ENCODE data around the gene LSMEM2. TPM values are rescaled to one million over a fixed set of nuclear protein-coding genes. Genes with fewer than 3 reads are reported as not detected.

LSMEM2 gene
- total and polyA plus RNA-seq, 9 of the 15 experiments (the other 6 are each of a cell fraction or from before 2014, with no cell fraction given): not detected

- TF ChIP-seq GABPB1 (CRISPR knock-in tag; IDR thresholded peaks at IDR 0.05): no peak
- TF ChIP-seq HMG20B (CRISPR knock-in tag; IDR thresholded peaks at IDR 0.05): no peak
- no peak for TF ChIP-seq STAT5B (CRISPR knock-in tag; IDR thresholded peaks at IDR 0.05)
- TF ChIP-seq BRCA1 (IDR thresholded peaks at IDR 0.05): no peak
- TF ChIP-seq BRCA1 (CRISPR knock-in tag; IDR thresholded peaks at IDR 0.05): no peak
- no peak for TF ChIP-seq KLF1 (tag; IDR thresholded peaks at IDR 0.05)
- TF ChIP-seq ATF6 (CRISPR knock-in tag; IDR thresholded peaks at IDR 0.05): no peak
- TF ChIP-seq ZNF512 (tag; IDR thresholded peaks at IDR 0.05): no peak
- TF ChIP-seq KAT7 (CRISPR knock-in tag; IDR thresholded peaks at IDR 0.05; ENCODE audit: borderline replicate concordance): no peak
- TF ChIP-seq FUS (optimal IDR thresholded peaks at IDR 0.05; ENCODE audit: low read depth, low read length): no peak
- no peak for TF ChIP-seq ZNF12 (CRISPR knock-in tag; IDR thresholded peaks at IDR 0.05)
- no peak for TF ChIP-seq ZNF280A (IDR thresholded peaks at IDR 0.05; ENCODE audit: low read depth, partially characterized antibody)
- TF ChIP-seq ETS2 (tag; IDR thresholded peaks at IDR 0.05; ENCODE audit: borderline replicate concordance, poor library complexity, severe bottlenecking): no peak
- no peak for TF ChIP-seq SP1 (CRISPR knock-in tag; IDR thresholded peaks at IDR 0.05)
- TF ChIP-seq HOMEZ (CRISPR knock-in tag; IDR thresholded peaks at IDR 0.05): no peak
These were observed 29.4 kb upstream of the LSMEM2 start (continued) for GRCh38 chr3:50249457-50249856.
